ENCODE results near the gene TESK2. TPM values are rescaled to one million over a fixed set of nuclear protein-coding genes. Genes with fewer than 3 reads are reported as not detected.

The TESK2 gene
- total and polyA plus RNA-seq, 2 of the 8 experiments (the other 6 are each of a cell fraction or from before 2014, with no cell fraction given), result 10.8 to 12.6 TPM

DNA sequence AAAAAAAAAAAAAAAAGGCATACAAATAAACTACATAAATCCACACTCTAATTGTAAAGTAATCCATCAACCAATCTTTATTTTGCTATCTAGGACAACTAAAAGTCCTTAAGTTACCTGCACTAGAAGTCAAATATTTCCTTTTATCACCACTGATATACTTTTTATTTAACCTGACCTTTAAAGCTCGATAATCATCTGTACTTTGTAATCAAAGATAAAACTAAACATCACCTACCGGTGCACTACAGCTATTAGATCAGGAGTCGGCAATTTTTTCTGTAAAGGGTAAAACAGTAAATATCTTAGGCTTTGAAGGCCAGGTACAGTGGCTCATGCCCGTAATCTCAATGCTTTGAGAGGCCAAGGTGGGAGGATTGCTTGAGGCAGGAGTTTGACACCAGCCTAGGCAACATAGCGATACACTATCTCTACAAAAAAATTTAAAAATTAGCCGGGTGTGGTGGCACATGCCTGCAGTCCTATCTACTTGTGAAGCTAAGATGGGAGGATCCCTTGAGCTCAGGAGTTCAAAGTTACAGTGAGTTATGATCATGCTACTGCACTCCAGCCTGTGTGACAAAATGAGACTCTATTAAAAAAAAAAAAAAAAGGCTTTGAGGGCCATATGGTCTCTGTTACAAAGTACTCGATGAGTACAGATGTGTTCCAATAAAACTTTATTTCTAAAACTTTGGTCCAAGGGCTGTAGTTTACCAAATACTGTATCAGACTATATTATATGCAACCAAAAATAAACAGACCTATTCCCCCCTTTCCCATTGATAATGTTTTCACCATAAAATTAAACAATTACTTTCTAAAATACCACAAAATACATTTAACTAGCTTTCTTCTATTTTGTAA is 47.1 kb downstream of the TESK2 start (continued):
- TF ChIP-seq SAP30 (IDR thresholded peaks at IDR 0.05; ENCODE audit: insufficient read depth, insufficient replicate concordance, low read length) (no peak), CHD1 (IDR thresholded peaks at IDR 0.05; ENCODE audit: low read depth, low read length) (no peak), SIX5 (IDR thresholded peaks at IDR 0.05; ENCODE audit: low read depth, low read length) (no peak), ASH2L (IDR thresholded peaks at IDR 0.05; ENCODE audit: low read length) (no peak), EGR1 (IDR thresholded peaks at IDR 0.05; ENCODE audit: borderline replicate concordance, low read depth, low read length) (no peak), KDM5A (IDR thresholded peaks at IDR 0.05; ENCODE audit: low read length) (no peak), ZNF274 (IDR thresholded peaks at IDR 0.05; ENCODE audit: borderline replicate concordance, extremely low read depth, low read length) (no peak), TEAD4 (IDR thresholded peaks at IDR 0.05; ENCODE audit: low read depth, low read length) (no peak), HDAC2 (IDR thresholded peaks at IDR 0.05; ENCODE audit: borderline replicate concordance in 1 of 2, low read depth in 2 of 2, low read length in 2 of 2) (no peak)
